ENCODE results near the gene INPP4B.

GRCh38 chr4:142405695-142406498, 440.2 kb downstream of the INPP4B start:
- TF ChIP-seq POLR2A (IDR thresholded peaks at IDR 0.05) (no peak), CTCF (IDR thresholded peaks at IDR 0.05) (no peak)

Measured in Peyer's patch (tissue), 4 donors.